Neural cell (in vitro differentiated cells): ENCODE data around the gene ATF6. TPM values are rescaled to one million over a fixed set of nuclear protein-coding genes. Genes with fewer than 3 reads are reported as not detected.

Experiments used
- H2AFZ ChIP-seq: fragments of 200-600, 300-800 bp; sonication (generic), shearing (Covaris generic); 2 replicates; pipeline ENCODE4 v1.6.0; 2014; ENCODE audit warnings: low read depth, mild to moderate bottlenecking, antibody characterized with exemption, low read length, moderate library complexity
- H3F3A ChIP-seq: fragments of 200-600 bp; shearing (Covaris generic); 2 replicates; pipeline ENCODE4 v1.6.1; 2016; ENCODE audit warnings: mild to moderate bottlenecking, moderate library complexity, mixed read lengths, antibody characterized with exemption, low read length; ENCODE audit not compliant: insufficient read depth, poor library complexity, severe bottlenecking
- H3K27ac ChIP-seq: fragments of 200-600, 300-800 bp; sonication (generic), shearing (Covaris generic); 2 replicates; pipeline ENCODE4 v1.5.1; 2014; ENCODE audit warnings: mild to moderate bottlenecking, low read length, moderate library complexity
- H3K27me3 ChIP-seq: fragments of 300-800, 200-600 bp; sonication (generic), shearing (Covaris generic); 2 replicates; pipeline ENCODE4 v1.6.0; 2014; ENCODE audit warnings: mild to moderate bottlenecking, low read depth, low read length, moderate library complexity; ENCODE audit not compliant: insufficient read depth
- H3K36me3 ChIP-seq: fragments of 300-800, 200-600 bp; sonication (generic), shearing (Covaris generic); 2 replicates; pipeline ENCODE4 v1.5.1; 2014; ENCODE audit warnings: mild to moderate bottlenecking, antibody characterized with exemption, low read length, moderate library complexity; ENCODE audit not compliant: insufficient read depth
- H3K4me2 ChIP-seq: fragments of 300-800, 200-600 bp; sonication (generic), shearing (Covaris generic); 2 replicates; pipeline ENCODE4 v1.6.0; 2014; ENCODE audit warnings: mild to moderate bottlenecking, low read length
- H3K4me3 ChIP-seq: fragments of 300-800, 200-600 bp; sonication (generic), shearing (Covaris generic); 2 replicates; pipeline ENCODE4 v1.5.1; 2014; ENCODE audit warnings: mild to moderate bottlenecking, low read length, moderate library complexity
- H3K79me2 ChIP-seq: fragments of 200-600 bp; shearing (Covaris generic); replicated peaks from 2 replicates; pipeline ENCODE4 v1.6.0; 2014; ENCODE audit warnings: mild to moderate bottlenecking, low read length, moderate library complexity; ENCODE audit not compliant: insufficient read depth
- H3K9ac ChIP-seq: fragments of 300-800, 200-600 bp; sonication (generic), shearing (Covaris generic); 2 replicates; pipeline ENCODE4 v1.6.1; 2016; ENCODE audit warnings: mild to moderate bottlenecking, low read length, mixed read lengths
- H3K9me2 ChIP-seq: fragments of 200-600 bp; shearing (Covaris generic); 2 replicates; pipeline ENCODE4 v1.6.1; 2016; ENCODE audit warnings: mild to moderate bottlenecking, low read length, mixed read lengths; ENCODE audit not compliant: insufficient read depth
- H3K9me3 ChIP-seq: fragments of 200-600, 300-800 bp; sonication (generic), shearing (Covaris generic); 2 replicates; pipeline ENCODE4 v1.6.1; 2016; ENCODE audit warnings: mild to moderate bottlenecking, mixed run types, low read length, moderate library complexity, mixed read lengths
- H4K20me1 ChIP-seq: fragments of 200-600 bp; shearing (Covaris generic); 2 replicates; pipeline ENCODE4 v1.6.1; 2016; ENCODE audit warnings: mild to moderate bottlenecking, mixed run types; ENCODE audit not compliant: insufficient read depth
- EP300 ChIP-seq: fragments of 450-650 bp; conservative IDR thresholded peaks from 2 replicates; pipeline ENCODE4 v1.6.1; 2014; ENCODE audit warnings: antibody characterized with exemption, mild to moderate bottlenecking, moderate library complexity; ENCODE audit not compliant: poor library complexity, severe bottlenecking
- EZH2 ChIP-seq: fragments of 200-600, 300-800 bp; shearing (Covaris generic), sonication (generic); IDR thresholded peaks from 2 replicates; pipeline ENCODE4 v1.6.1; 2014; ENCODE audit warnings: antibody characterized with exemption, low read length, borderline replicate concordance, mild to moderate bottlenecking; ENCODE audit not compliant: insufficient read depth, poor library complexity, severe bottlenecking
- MXI1 ChIP-seq: fragments of 450-650 bp; conservative IDR thresholded peaks from 2 replicates; pipeline ENCODE4 v1.6.1; 2014; ENCODE audit warnings: antibody characterized with exemption, mild to moderate bottlenecking; ENCODE audit not compliant: poor library complexity, severe bottlenecking
- POLR2AphosphoS5 ChIP-seq: IDR thresholded peaks from 2 replicates; pipeline ENCODE4 v1.6.1; 2012
- RAD21 ChIP-seq: fragments of 450-650 bp; conservative IDR thresholded peaks from 2 replicates; pipeline ENCODE4 v1.6.1; 2014; ENCODE audit warnings: antibody characterized with exemption, mild to moderate bottlenecking, moderate library complexity
- REST ChIP-seq: IDR thresholded peaks from 2 replicates; pipeline ENCODE4 v1.6.1; 2012; ENCODE audit warnings: borderline replicate concordance
- SMC3 ChIP-seq: fragments of 450-650 bp; conservative IDR thresholded peaks from 2 replicates; pipeline ENCODE4 v1.6.1; 2014; ENCODE audit warnings: antibody characterized with exemption, mild to moderate bottlenecking, moderate library complexity; ENCODE audit not compliant: poor library complexity
- TAF1 ChIP-seq: IDR thresholded peaks from 2 replicates; pipeline ENCODE4 v1.6.1; 2012; ENCODE audit warnings: low read depth
- polyA plus RNA-seq: library from polyadenylated mRNA; depleted of rRNA; stranded (reverse); fragments of >200 nt; gene quantifications from 2 replicates; pipeline ENCODE4 v1.2.3, GENCODE V29; 2014
- TF ChIP-seq, protein P1 (sequence below): fragments of 450-650 bp; IDR thresholded peaks from 2 replicates; pipeline ENCODE4 v1.5.1; 2014; ENCODE audit warnings: antibody characterized with exemption, mild to moderate bottlenecking, moderate library complexity; ENCODE audit not compliant: poor library complexity, severe bottlenecking

Gene ATF6
- polyA plus RNA-seq, 1 donor from 2014 or later: 16.6 TPM

DNA sequence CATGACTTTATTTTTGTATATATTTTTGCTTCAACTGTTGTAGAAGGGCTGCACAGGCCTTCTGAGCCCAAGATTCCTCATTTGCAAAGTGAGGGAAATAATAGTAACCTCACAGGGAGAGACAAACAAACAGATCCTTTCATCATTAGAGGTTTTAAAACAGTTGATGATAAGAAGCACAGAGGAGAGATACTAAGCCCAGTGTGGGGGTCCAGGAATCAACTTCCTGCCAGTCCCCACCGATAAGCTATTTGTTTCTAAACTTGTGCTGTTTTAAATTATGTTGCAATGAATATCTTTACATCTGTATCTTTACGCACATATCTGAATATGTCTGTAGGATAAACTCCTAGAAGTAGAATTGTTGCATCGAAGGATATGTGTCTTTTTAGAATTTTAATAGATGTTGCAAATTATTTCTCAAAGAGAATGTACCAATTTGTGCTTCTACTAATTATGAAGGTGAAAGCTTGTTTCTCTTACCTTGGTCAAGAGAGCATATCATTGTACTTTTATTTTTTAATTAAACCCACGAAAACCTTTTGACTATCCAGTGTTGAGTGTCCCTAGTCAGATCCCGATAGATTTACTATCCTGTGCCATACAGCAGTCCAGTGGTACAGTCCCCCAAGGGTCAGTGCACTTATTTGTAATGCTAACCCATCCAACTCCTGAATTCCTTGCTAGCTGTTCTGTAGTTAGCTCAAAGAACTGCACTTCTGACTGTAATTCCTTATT is 34.0 kb upstream of the ATF6 start:
- Histone ChIP-seq H3K79me2 (no peaks in the 10 kb centered on the region), H2AFZ (no peak overlapping the region), H3K27me3 (no peaks in the 10 kb centered on the region), H3K36me3 (no peaks in the 10 kb centered on the region), H3K9me3 (no peaks in the 10 kb centered on the region), H3K4me3 (no peak overlapping the region), H3F3A (no peaks in the 10 kb centered on the region), H3K9ac (no peak overlapping the region), H3K27ac (no peak overlapping the region), H4K20me1 (no peaks in the 10 kb centered on the region), H3K4me2 (no peak overlapping the region), H3K9me2 (no peaks in the 10 kb centered on the region)
- TF ChIP-seq, protein P1, sequence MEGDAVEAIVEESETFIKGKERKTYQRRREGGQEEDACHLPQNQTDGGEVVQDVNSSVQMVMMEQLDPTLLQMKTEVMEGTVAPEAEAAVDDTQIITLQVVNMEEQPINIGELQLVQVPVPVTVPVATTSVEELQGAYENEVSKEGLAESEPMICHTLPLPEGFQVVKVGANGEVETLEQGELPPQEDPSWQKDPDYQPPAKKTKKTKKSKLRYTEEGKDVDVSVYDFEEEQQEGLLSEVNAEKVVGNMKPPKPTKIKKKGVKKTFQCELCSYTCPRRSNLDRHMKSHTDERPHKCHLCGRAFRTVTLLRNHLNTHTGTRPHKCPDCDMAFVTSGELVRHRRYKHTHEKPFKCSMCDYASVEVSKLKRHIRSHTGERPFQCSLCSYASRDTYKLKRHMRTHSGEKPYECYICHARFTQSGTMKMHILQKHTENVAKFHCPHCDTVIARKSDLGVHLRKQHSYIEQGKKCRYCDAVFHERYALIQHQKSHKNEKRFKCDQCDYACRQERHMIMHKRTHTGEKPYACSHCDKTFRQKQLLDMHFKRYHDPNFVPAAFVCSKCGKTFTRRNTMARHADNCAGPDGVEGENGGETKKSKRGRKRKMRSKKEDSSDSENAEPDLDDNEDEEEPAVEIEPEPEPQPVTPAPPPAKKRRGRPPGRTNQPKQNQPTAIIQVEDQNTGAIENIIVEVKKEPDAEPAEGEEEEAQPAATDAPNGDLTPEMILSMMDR: no peak
- TF ChIP-seq SMC3: no peak
- no peak for TF ChIP-seq REST
- no peak for TF ChIP-seq RAD21
- TF ChIP-seq TAF1: no peak
- no peak for TF ChIP-seq EZH2
- TF ChIP-seq POLR2AphosphoS5: no peak
- no peak for TF ChIP-seq EP300
- TF ChIP-seq MXI1: no peak

DNA sequence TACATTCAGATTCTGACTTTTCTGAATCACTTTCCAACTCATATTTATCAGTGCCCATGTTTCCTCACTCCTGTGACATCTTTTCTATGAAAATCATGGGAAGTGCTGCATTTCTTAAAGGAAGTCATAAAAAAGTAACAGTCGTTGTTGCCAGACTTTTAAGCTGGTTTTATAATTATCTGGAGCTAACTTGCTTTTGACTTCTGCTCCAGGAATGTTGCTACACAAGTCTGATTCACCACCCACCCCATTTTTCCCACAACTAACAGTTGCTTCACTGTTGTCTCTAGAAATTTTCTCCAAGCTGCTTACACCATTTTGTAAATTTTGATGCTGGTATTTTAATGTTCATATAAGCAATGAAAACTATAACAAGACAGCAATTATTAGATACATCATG is 32.6 kb upstream of the ATF6 start:
- Histone ChIP-seq H3K79me2 (no peaks in the 10 kb centered on the region), H3K27me3 (no peaks in the 10 kb centered on the region), H3F3A (no peaks in the 10 kb centered on the region), H3K9me3 (no peaks in the 10 kb centered on the region), H3K9ac (no peak overlapping the region), H3K4me2 (no peak overlapping the region), H2AFZ (no peak overlapping the region), H3K36me3 (no peaks in the 10 kb centered on the region), H4K20me1 (no peaks in the 10 kb centered on the region), H3K9me2 (no peaks in the 10 kb centered on the region), H3K27ac (no peak overlapping the region), H3K4me3 (no peak overlapping the region)
- TF ChIP-seq EZH2 (no peak), TAF1 (no peak), MXI1 (no peak), RAD21 (no peak), SMC3 (no peak), POLR2AphosphoS5 (no peak), REST (no peak)
- TF ChIP-seq, protein P1: no peak
